ENCODE data around the gene ARHGAP15. TPM values are rescaled to one million over a fixed set of nuclear protein-coding genes. Genes with fewer than 3 reads are reported as not detected.

Gene ARHGAP15
- total and polyA plus RNA-seq, 2 donors (not counting 1 experiment from before 2014, with no cell fraction given) = 0.07 TPM; not detected in 1

- no peak for TF ChIP-seq EZH2 (IDR thresholded peaks at IDR 0.05; ENCODE audit: low read length, missing control alignments)
- TF ChIP-seq, protein P1, sequence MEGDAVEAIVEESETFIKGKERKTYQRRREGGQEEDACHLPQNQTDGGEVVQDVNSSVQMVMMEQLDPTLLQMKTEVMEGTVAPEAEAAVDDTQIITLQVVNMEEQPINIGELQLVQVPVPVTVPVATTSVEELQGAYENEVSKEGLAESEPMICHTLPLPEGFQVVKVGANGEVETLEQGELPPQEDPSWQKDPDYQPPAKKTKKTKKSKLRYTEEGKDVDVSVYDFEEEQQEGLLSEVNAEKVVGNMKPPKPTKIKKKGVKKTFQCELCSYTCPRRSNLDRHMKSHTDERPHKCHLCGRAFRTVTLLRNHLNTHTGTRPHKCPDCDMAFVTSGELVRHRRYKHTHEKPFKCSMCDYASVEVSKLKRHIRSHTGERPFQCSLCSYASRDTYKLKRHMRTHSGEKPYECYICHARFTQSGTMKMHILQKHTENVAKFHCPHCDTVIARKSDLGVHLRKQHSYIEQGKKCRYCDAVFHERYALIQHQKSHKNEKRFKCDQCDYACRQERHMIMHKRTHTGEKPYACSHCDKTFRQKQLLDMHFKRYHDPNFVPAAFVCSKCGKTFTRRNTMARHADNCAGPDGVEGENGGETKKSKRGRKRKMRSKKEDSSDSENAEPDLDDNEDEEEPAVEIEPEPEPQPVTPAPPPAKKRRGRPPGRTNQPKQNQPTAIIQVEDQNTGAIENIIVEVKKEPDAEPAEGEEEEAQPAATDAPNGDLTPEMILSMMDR (conservative IDR thresholded peaks at IDR 0.05 in 1 of 2, IDR thresholded peaks at IDR 0.05 in 1 of 2; ENCODE audit: low read depth in 1 of 2, low read length in 2 of 2) = no peak
- Histone ChIP-seq H3K4me1 (ENCODE audit: control insufficient read depth, extremely low read depth, insufficient read depth, low read length) (no peaks in the 10 kb centered on the region), H3K79me2 (ENCODE audit: control insufficient read depth, insufficient read depth, low read length) (no peaks in the 10 kb centered on the region), H3K9me3 (ENCODE audit: control insufficient read depth, insufficient read depth, low read depth, low read length) (no peaks in the 10 kb centered on the region), H3K4me2 (ENCODE audit: extremely low read depth, insufficient read depth, low read length) (no peak overlapping the region), H2AFZ (ENCODE audit: low read length) (no peak overlapping the region), H3K27me3 (ENCODE audit: control insufficient read depth, insufficient read depth, low read length) (no peaks in the 10 kb centered on the region), H3K27ac (ENCODE audit: insufficient read depth, low read length) (no peak overlapping the region), H3K9ac (ENCODE audit: insufficient read depth, low read length) (no peak overlapping the region), H3K36me3 (ENCODE audit: control insufficient read depth, insufficient read depth, low read length) (no peaks in the 10 kb centered on the region), H4K20me1 (ENCODE audit: control insufficient read depth, extremely low read depth, insufficient read depth, low read length) (no peaks in the 10 kb centered on the region), H3K4me3 (replicated peaks in 1 of 4; ENCODE audit: control extremely low read depth in 1 of 4, insufficient read depth in 1 of 4, low read depth in 3 of 4, low read length in 4 of 4) (no peak overlapping the region)
- no peak for DNase-seq (ENCODE audit: low read depth in 2 of 2)
Observed at GRCh38 chr2:143163499-143163898, 34.3 kb downstream of the ARHGAP15 start.

- DNase-seq (ENCODE audit: low read depth in 2 of 2) = no peak
- Histone ChIP-seq H2AFZ (ENCODE audit: low read length) (no peak overlapping the region), H3K4me1 (ENCODE audit: control insufficient read depth, extremely low read depth, insufficient read depth, low read length) (no peaks in the 10 kb centered on the region), H3K79me2 (ENCODE audit: control insufficient read depth, insufficient read depth, low read length) (no peaks in the 10 kb centered on the region), H3K27me3 (ENCODE audit: control insufficient read depth, insufficient read depth, low read length) (no peaks in the 10 kb centered on the region), H3K27ac (ENCODE audit: insufficient read depth, low read length) (no peak overlapping the region), H4K20me1 (ENCODE audit: control insufficient read depth, extremely low read depth, insufficient read depth, low read length) (no peaks in the 10 kb centered on the region), H3K4me3 (replicated peaks in 1 of 4; ENCODE audit: control extremely low read depth in 1 of 4, insufficient read depth in 1 of 4, low read depth in 3 of 4, low read length in 4 of 4) (no peak overlapping the region), H3K9me3 (ENCODE audit: control insufficient read depth, insufficient read depth, low read depth, low read length) (no peaks in the 10 kb centered on the region), H3K36me3 (ENCODE audit: control insufficient read depth, insufficient read depth, low read length) (no peaks in the 10 kb centered on the region), H3K4me2 (ENCODE audit: extremely low read depth, insufficient read depth, low read length) (no peak overlapping the region), H3K9ac (ENCODE audit: insufficient read depth, low read length) (no peak overlapping the region)
- TF ChIP-seq, protein P1 (conservative IDR thresholded peaks at IDR 0.05 in 1 of 2, IDR thresholded peaks at IDR 0.05 in 1 of 2; ENCODE audit: low read depth in 1 of 2, low read length in 2 of 2) = no peak
- no peak for TF ChIP-seq EZH2 (IDR thresholded peaks at IDR 0.05; ENCODE audit: low read length, missing control alignments)
Observed at GRCh38 chr2:143165291-143165690, 36.1 kb downstream of the ARHGAP15 start.

DNA sequence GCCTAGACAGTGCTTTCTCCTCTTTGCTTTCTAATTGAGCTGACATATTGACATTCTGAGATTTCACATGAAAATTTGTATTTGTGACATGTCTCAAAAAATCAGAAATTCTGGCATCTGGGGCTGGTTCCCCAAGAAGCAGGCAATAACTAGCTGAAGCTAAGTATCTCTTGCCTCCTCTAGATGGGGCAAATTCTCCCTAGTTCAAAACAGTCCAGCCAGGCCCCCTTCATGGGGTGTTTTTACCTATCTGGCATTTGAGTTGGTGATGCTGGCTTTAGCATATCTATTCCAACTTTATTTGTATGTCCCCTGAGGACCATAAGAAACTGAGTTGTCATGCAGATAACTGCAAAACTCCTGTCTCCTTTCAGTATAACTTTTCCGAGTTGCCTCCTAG, 39.9 kb downstream of the ARHGAP15 start:
- no peaks in the 10 kb centered on the region for H3K27me3 ChIP-seq (ENCODE audit: control insufficient read depth, insufficient read depth, low read length)
- H3K4me2 ChIP-seq (ENCODE audit: extremely low read depth, insufficient read depth, low read length) = no peak overlapping the region
- no peak overlapping the region for H3K4me3 ChIP-seq (replicated peaks in 1 of 4; ENCODE audit: control extremely low read depth in 1 of 4, insufficient read depth in 1 of 4, low read depth in 3 of 4, low read length in 4 of 4)
- no peaks in the 10 kb centered on the region for H3K36me3 ChIP-seq (ENCODE audit: control insufficient read depth, insufficient read depth, low read length)
- no peak overlapping the region for H3K9ac ChIP-seq (ENCODE audit: insufficient read depth, low read length)
- H3K27ac ChIP-seq (ENCODE audit: insufficient read depth, low read length) = no peak overlapping the region
- H3K79me2 ChIP-seq (ENCODE audit: control insufficient read depth, insufficient read depth, low read length) = no peaks in the 10 kb centered on the region
- H4K20me1 ChIP-seq (ENCODE audit: control insufficient read depth, extremely low read depth, insufficient read depth, low read length) = no peaks in the 10 kb centered on the region
- H3K9me3 ChIP-seq (ENCODE audit: control insufficient read depth, insufficient read depth, low read depth, low read length) = no peaks in the 10 kb centered on the region
- DNase-seq (ENCODE audit: low read depth in 2 of 2) = no peak
- no peaks in the 10 kb centered on the region for H3K4me1 ChIP-seq (ENCODE audit: control insufficient read depth, extremely low read depth, insufficient read depth, low read length)
- TF ChIP-seq, protein P1 (conservative IDR thresholded peaks at IDR 0.05 in 1 of 2, IDR thresholded peaks at IDR 0.05 in 1 of 2; ENCODE audit: low read depth in 1 of 2, low read length in 2 of 2) = no peak
- H2AFZ ChIP-seq (ENCODE audit: low read length) = no peak overlapping the region

All from fibroblast of lung (primary cell).